OCI-LY1 (cell line): ENCODE results near the gene IL17RD.

Experiments
- H2AFZ ChIP-seq: fragments of 200-600 bp; sonication (generic), shearing (Covaris generic); 2 replicates; pipeline ENCODE4 v1.6.0; 2014; ENCODE audit warnings: antibody characterized with exemption, mild to moderate bottlenecking, low read length
- H3F3A ChIP-seq: fragments of 200-600 bp; sonication (generic), shearing (Covaris generic); 2 replicates; pipeline ENCODE4 v1.6.0; 2014; ENCODE audit warnings: mild to moderate bottlenecking, antibody characterized with exemption, low read length, moderate library complexity; ENCODE audit not compliant: insufficient read depth
- H3K27ac ChIP-seq: fragments of 200-600 bp; sonication (generic); 2 replicates; pipeline ENCODE4 v1.5.1; 2014; ENCODE audit warnings: low read length, mixed run types, mild to moderate bottlenecking, low read depth; ENCODE audit not compliant: poor library complexity, severe bottlenecking
- H3K27me3 ChIP-seq: fragments of 200-600 bp; sonication (generic); 2 replicates; pipeline ENCODE4 v1.6.0; 2014; ENCODE audit warnings: antibody characterized with exemption, mild to moderate bottlenecking, low read length, moderate library complexity; ENCODE audit not compliant: insufficient read depth
- H3K36me3 ChIP-seq: fragments of 200-600 bp; sonication (generic); 2 replicates; pipeline ENCODE4 v1.6.1; 2014; ENCODE audit warnings: mild to moderate bottlenecking, antibody characterized with exemption, low read length, moderate library complexity, mixed read lengths; ENCODE audit not compliant: insufficient read depth
- H3K4me1 ChIP-seq: fragments of 200-600 bp; sonication (generic); 2 replicates; pipeline ENCODE4 v1.5.1; 2014; ENCODE audit warnings: mild to moderate bottlenecking, low read length, moderate library complexity; ENCODE audit not compliant: insufficient read depth, severe bottlenecking
- H3K4me2 ChIP-seq: fragments of 200-600 bp; sonication (generic), shearing (Covaris generic); 2 replicates; pipeline ENCODE4 v1.6.1; 2014; ENCODE audit warnings: low read length
- H3K4me3 ChIP-seq: fragments of 200-600 bp; sonication (generic); 2 replicates; pipeline ENCODE4 v1.5.1; 2014; ENCODE audit warnings: low read length, low read depth, mild to moderate bottlenecking, mixed read lengths; ENCODE audit not compliant: poor library complexity, severe bottlenecking
- H3K79me2 ChIP-seq: fragments of 200-600 bp; shearing (Covaris generic); 2 replicates; pipeline ENCODE4 v1.6.1; 2016; ENCODE audit warnings: mixed run types, low read length, mixed read lengths; ENCODE audit not compliant: insufficient read depth
- H3K9ac ChIP-seq: fragments of 200-600 bp; sonication (generic), shearing (Covaris generic); 2 replicates; pipeline ENCODE4 v1.6.1; 2014; ENCODE audit warnings: mild to moderate bottlenecking, low read length, mixed read lengths
- H3K9me2 ChIP-seq: fragments of 200-600 bp; sonication (generic), shearing (Covaris generic); 2 replicates; pipeline ENCODE4 v1.6.1; 2014; ENCODE audit warnings: low read depth, mild to moderate bottlenecking, low read length, mixed read lengths
- H3K9me3 ChIP-seq: fragments of 200-600 bp; shearing (Covaris generic); 2 replicates; pipeline ENCODE4 v1.6.1; 2014; ENCODE audit warnings: low read length, mixed read lengths
- H4K20me1 ChIP-seq: fragments of 200-600 bp; sonication (generic), shearing (Covaris generic); 2 replicates; pipeline ENCODE4 v1.6.0; 2016; ENCODE audit warnings: mild to moderate bottlenecking, low read length; ENCODE audit not compliant: insufficient read depth
- EZH2 ChIP-seq: fragments of 200-600 bp; sonication (generic), shearing (Covaris generic); IDR thresholded peaks from 2 replicates; pipeline ENCODE4 v1.8.0; 2017; ENCODE audit warnings: borderline replicate concordance, mixed run types, mild to moderate bottlenecking, antibody characterized with exemption, low read length, moderate library complexity, mixed read lengths
- TF ChIP-seq, protein P1 (sequence below): fragments of 200-600 bp; sonication (generic), shearing (Covaris generic); IDR thresholded peaks from 2 replicates; pipeline ENCODE4 v1.5.1; 2017; ENCODE audit warnings: mild to moderate bottlenecking, antibody characterized with exemption, low read length, moderate library complexity, mixed read lengths

IL17RD gene

GRCh38 chr3:57164217-57164656 is 916 bp downstream of the IL17RD start:
- no peak overlapping the region for H3K27ac ChIP-seq
- H3K4me3 ChIP-seq, result peak overlapping the region; percentile 67
- no peaks in the 10 kb centered on the region for H4K20me1 ChIP-seq
- H3F3A ChIP-seq, result no peaks in the 10 kb centered on the region
- H3K4me2 ChIP-seq, result peak overlapping the region; percentile 88
- H3K27me3 ChIP-seq, result no peaks in the 10 kb centered on the region; the same call in 1 of the 2 replicates
- H3K9me2 ChIP-seq, result no peaks in the 10 kb centered on the region
- H3K9ac ChIP-seq, result no peak overlapping the region
- no peaks in the 10 kb centered on the region for H3K9me3 ChIP-seq
- H3K36me3 ChIP-seq, result no peaks in the 10 kb centered on the region
- peaks cover 13% of the 10 kb centered on the region for H3K4me1 ChIP-seq
- no peak overlapping the region for H2AFZ ChIP-seq
- H3K79me2 ChIP-seq, result no peaks in the 10 kb centered on the region
- TF ChIP-seq EZH2, result no peak
- TF ChIP-seq, protein P1, sequence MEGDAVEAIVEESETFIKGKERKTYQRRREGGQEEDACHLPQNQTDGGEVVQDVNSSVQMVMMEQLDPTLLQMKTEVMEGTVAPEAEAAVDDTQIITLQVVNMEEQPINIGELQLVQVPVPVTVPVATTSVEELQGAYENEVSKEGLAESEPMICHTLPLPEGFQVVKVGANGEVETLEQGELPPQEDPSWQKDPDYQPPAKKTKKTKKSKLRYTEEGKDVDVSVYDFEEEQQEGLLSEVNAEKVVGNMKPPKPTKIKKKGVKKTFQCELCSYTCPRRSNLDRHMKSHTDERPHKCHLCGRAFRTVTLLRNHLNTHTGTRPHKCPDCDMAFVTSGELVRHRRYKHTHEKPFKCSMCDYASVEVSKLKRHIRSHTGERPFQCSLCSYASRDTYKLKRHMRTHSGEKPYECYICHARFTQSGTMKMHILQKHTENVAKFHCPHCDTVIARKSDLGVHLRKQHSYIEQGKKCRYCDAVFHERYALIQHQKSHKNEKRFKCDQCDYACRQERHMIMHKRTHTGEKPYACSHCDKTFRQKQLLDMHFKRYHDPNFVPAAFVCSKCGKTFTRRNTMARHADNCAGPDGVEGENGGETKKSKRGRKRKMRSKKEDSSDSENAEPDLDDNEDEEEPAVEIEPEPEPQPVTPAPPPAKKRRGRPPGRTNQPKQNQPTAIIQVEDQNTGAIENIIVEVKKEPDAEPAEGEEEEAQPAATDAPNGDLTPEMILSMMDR, result no peak

DNA sequence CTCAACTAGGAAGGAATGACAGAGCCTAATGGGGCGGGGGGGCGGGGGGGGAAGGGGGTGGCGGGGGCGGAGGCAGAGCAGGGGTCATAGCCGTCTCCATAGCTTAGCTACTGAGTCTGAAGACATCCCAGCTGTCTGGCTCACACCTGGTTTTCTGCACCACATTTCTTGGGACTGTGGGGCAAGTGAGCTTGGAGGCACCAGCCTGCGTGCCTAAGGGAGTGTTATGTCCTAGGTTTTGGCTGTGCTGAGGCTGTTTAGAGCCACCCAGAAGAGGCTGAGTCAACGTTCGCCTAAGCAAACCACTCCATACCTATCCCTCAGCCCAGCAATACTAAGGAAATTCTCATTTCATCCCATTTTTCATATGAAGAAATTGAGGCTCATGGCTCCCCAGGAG is 1.4 kb downstream of the IL17RD start:
- no peak overlapping the region for H3K9ac ChIP-seq
- H3K79me2 ChIP-seq, result no peaks in the 10 kb centered on the region
- H3K36me3 ChIP-seq, result no peaks in the 10 kb centered on the region
- no peak overlapping the region for H3K4me2 ChIP-seq
- TF ChIP-seq EZH2, result no peak
- TF ChIP-seq, protein P1, result no peak
- H3K27me3 ChIP-seq, result no peaks in the 10 kb centered on the region; the same call in 1 of the 2 replicates
- no peak overlapping the region for H2AFZ ChIP-seq
- no peaks in the 10 kb centered on the region for H4K20me1 ChIP-seq
- H3F3A ChIP-seq, result no peaks in the 10 kb centered on the region
- no peak overlapping the region for H3K27ac ChIP-seq
- no peaks in the 10 kb centered on the region for H3K9me2 ChIP-seq
- H3K4me3 ChIP-seq, result no peak overlapping the region
- H3K9me3 ChIP-seq, result no peaks in the 10 kb centered on the region
- peaks cover 9% of the 10 kb centered on the region for H3K4me1 ChIP-seq

- Histone ChIP-seq H3K9ac (no peak overlapping the region), H4K20me1 (no peaks in the 10 kb centered on the region), H3K9me3 (no peaks in the 10 kb centered on the region), H3K9me2 (no peaks in the 10 kb centered on the region), H3K4me1 (peaks cover 9% of the 10 kb centered on the region), H3K4me2 (no peak overlapping the region), H3K27ac (no peak overlapping the region), H3K27me3 (no peaks in the 10 kb centered on the region; the same call in 1 of the 2 replicates), H3F3A (no peaks in the 10 kb centered on the region), H3K79me2 (no peaks in the 10 kb centered on the region), H3K36me3 (no peaks in the 10 kb centered on the region), H3K4me3 (no peak overlapping the region), H2AFZ (no peak overlapping the region)
- no peak for TF ChIP-seq EZH2
- TF ChIP-seq, protein P1, result no peak
Measured at GRCh38 chr3:57161915-57162314, 3.2 kb downstream of the IL17RD start.
